ENCODE results near the gene SLFN14.
A peak's percentile ranks its signal among the peaks of the same experiment; 100 is the strongest.

Gene SLFN14

DNA sequence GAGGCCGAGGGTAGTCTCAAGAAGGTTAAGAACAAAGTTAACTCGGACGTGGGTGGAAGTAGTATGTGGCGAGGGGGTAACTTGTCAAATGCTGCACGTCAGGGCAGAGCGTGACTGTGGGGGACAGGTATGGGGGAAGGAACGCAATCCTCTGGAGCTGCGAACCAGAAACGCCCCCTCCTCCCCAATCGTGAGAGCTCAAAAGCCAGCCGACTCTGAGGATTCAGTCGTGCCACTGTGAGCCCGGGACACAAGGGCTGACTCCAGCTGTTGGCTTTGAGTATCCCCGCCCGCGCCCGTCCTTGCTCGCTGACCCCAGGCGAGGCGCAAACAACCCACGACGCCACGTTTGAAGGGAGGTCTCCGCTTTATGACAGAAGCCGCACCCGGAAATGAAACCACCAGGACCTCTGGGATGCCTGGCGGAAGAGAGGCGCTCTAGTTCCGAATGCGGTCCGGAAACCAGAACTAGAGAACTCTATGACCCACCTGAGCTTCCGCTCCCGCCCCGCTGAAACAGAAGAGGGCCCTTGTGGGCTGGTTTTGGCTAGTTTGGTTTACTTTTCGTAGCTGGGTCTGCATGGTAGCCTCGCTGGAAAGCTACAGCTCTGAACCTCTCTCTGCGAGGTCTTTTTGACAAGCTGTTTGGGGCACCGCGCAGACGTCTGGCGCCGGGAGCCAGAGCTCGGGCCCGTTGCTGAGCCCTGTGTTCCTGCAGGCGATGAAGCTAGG lies 17.7 kb upstream of the SLFN14 start, which contains the start of gene PEX12:
Gene PEX12, minus strand, starts transcription at position 375 of the 732 bp plus-strand sequence. CDS start 550 bp downstream, outside the sequence.
- H3K9me3 ChIP-seq (ENCODE audit: control insufficient read depth, low read length): no peaks in the 10 kb centered on the region
- H3K4me2 ChIP-seq (ENCODE audit: low read length): peak within 1 kb of the TSS; percentile 94
- no peaks in the 10 kb centered on the region for H3K79me2 ChIP-seq
- peak within 1 kb of the TSS; percentile 47 for H3K9ac ChIP-seq
- no peaks in the 10 kb centered on the region for H3K36me3 ChIP-seq (ENCODE audit: control insufficient read depth, insufficient read depth, low read length)
- peak within 1 kb of the TSS; percentile 77 for H3K4me3 ChIP-seq (ENCODE audit: low read depth, low read length)
- peak within 1 kb of the TSS; percentile 89 for H2AFZ ChIP-seq
- peak; percentile 14 for TF ChIP-seq CTCF (IDR thresholded peaks at IDR 0.05)
- H3K4me1 ChIP-seq: peaks cover 12% of the 10 kb centered on the region
- no peaks in the 10 kb centered on the region for H3K27me3 ChIP-seq (ENCODE audit: control insufficient read depth, insufficient read depth, low read length)
- peak within 1 kb of the TSS; percentile 90 for H3K27ac ChIP-seq

GRCh38 chr17:35577830-35578196 lies 17.2 kb upstream of the SLFN14 start:
- Histone ChIP-seq H3K27ac (peak overlapping the region; percentile 90), H3K4me1 (peaks cover 12% of the 10 kb centered on the region), H3K4me2 (ENCODE audit: low read length) (peak overlapping the region; percentile 94), H3K9me3 (ENCODE audit: control insufficient read depth, low read length) (no peaks in the 10 kb centered on the region), H3K9ac (peak overlapping the region; percentile 32), H3K79me2 (no peaks in the 10 kb centered on the region), H3K4me3 (ENCODE audit: low read depth, low read length) (peak overlapping the region; percentile 77), H3K36me3 (ENCODE audit: control insufficient read depth, insufficient read depth, low read length) (no peaks in the 10 kb centered on the region), H2AFZ (peak overlapping the region; percentile 89), H3K27me3 (ENCODE audit: control insufficient read depth, insufficient read depth, low read length) (no peaks in the 10 kb centered on the region)
- TF ChIP-seq CTCF (IDR thresholded peaks at IDR 0.05): no peak

DNA sequence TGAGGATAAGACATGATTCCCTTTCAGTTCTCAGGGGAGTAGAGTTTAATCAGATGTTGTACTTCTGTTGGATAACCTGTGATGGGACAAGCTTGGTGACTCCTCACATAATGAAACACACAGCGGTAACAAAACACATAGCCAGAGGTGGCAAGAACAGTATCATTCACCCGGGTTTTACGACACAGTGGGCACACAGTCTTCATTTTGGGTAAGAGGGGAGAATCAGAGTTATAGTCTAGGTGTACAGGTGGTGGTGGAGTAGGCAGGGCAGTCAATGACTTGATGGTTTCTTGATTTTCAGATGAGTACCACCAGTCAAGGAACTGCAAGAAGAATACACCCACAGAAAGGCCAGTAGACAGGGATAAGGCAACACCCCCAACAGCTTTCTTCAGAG lies 15.1 kb upstream of the SLFN14 start:
- Histone ChIP-seq H3K79me2 (peaks cover 6% of the 10 kb centered on the region), H3K4me2 (ENCODE audit: low read length) (no peak overlapping the region), H3K4me3 (ENCODE audit: low read depth, low read length) (no peak overlapping the region), H3K36me3 (ENCODE audit: control insufficient read depth, insufficient read depth, low read length) (no peaks in the 10 kb centered on the region), H2AFZ (no peak overlapping the region), H3K27ac (no peak overlapping the region), H3K4me1 (peaks cover 12% of the 10 kb centered on the region), H3K9me3 (ENCODE audit: control insufficient read depth, low read length) (no peaks in the 10 kb centered on the region), H3K27me3 (ENCODE audit: control insufficient read depth, insufficient read depth, low read length) (no peaks in the 10 kb centered on the region), H3K9ac (no peak overlapping the region)
- no peak for TF ChIP-seq CTCF (IDR thresholded peaks at IDR 0.05)

GRCh38 chr17:35569405-35569804 lies 8.8 kb upstream of the SLFN14 start:
- H3K4me1 ChIP-seq: peaks cover 11% of the 10 kb centered on the region
- H3K27me3 ChIP-seq (ENCODE audit: control insufficient read depth, insufficient read depth, low read length): no peaks in the 10 kb centered on the region
- no peak for TF ChIP-seq CTCF (IDR thresholded peaks at IDR 0.05)
- H2AFZ ChIP-seq: no peak overlapping the region
- no peaks in the 10 kb centered on the region for H3K9me3 ChIP-seq (ENCODE audit: control insufficient read depth, low read length)
- H3K9ac ChIP-seq: no peak overlapping the region
- no peak overlapping the region for H3K27ac ChIP-seq
- H3K4me3 ChIP-seq (ENCODE audit: low read depth, low read length): peak overlapping the region; percentile 91
- no peak overlapping the region for H3K4me2 ChIP-seq (ENCODE audit: low read length)
- H3K36me3 ChIP-seq (ENCODE audit: control insufficient read depth, insufficient read depth, low read length): no peaks in the 10 kb centered on the region
- H3K79me2 ChIP-seq: peaks cover 16% of the 10 kb centered on the region

GRCh38 chr17:35568561-35568960 lies 7.9 kb upstream of the SLFN14 start:
- TF ChIP-seq CTCF (IDR thresholded peaks at IDR 0.05): no peak
- peak overlapping the region; percentile 96 for H3K4me2 ChIP-seq (ENCODE audit: low read length)
- peaks cover 16% of the 10 kb centered on the region for H3K79me2 ChIP-seq
- no peaks in the 10 kb centered on the region for H3K36me3 ChIP-seq (ENCODE audit: control insufficient read depth, insufficient read depth, low read length)
- H2AFZ ChIP-seq: peak overlapping the region; percentile 84
- no peaks in the 10 kb centered on the region for H3K27me3 ChIP-seq (ENCODE audit: control insufficient read depth, insufficient read depth, low read length)
- H3K9me3 ChIP-seq (ENCODE audit: control insufficient read depth, low read length): no peaks in the 10 kb centered on the region
- H3K9ac ChIP-seq: no peak overlapping the region
- peak overlapping the region; percentile 91 for H3K4me3 ChIP-seq (ENCODE audit: low read depth, low read length)
- peaks cover 11% of the 10 kb centered on the region for H3K4me1 ChIP-seq
- no peak overlapping the region for H3K27ac ChIP-seq
